PC-3 (cell line): Measurements from ENCODE around the gene CDC42BPB. TPM values are rescaled to one million over a fixed set of nuclear protein-coding genes. Genes with fewer than 3 reads are reported as not detected.

Experiments
- ATAC-seq: fragments of 200-7000 bp; cut with Tn5 transposase; 2 replicates; pipeline ENCODE4 v1.9.1; 2020; ENCODE audit warnings: mild to moderate bottlenecking, moderate library complexity
- BruUV-seq: library from RNA; stranded (reverse); fragments of 400-500 nt; replicated peaks from 2 replicates; lab custom pipeline; 2021; lab: Mats Ljungman, UMichigan
- CTCF ChIA-PET: fragments of 300-600 bp; sonication (Branson Sonifier 250); formaldehyde crosslinking; loops from one replicate; lab custom pipeline; 2022; ENCODE audit warnings: antibody characterized with exemption; lab: Charles Lee
- POLR2A ChIA-PET: fragments of 300-600 bp; sonication (Branson Sonifier 250); formaldehyde crosslinking; loops from one replicate; lab custom pipeline; 2022; ENCODE audit warnings: antibody characterized with exemption; ENCODE audit not compliant: unreplicated experiment; lab: Charles Lee
- DNase-seq: peaks from one replicate; pipeline ENCODE4 v3.0.0-alpha.2; 2015
- H2AFZ ChIP-seq: fragments of 300-600 bp; sonication (generic); 2 replicates; pipeline ENCODE4 v1.6.0; 2016; ENCODE audit warnings: antibody characterized with exemption, low read length
- H3F3A ChIP-seq: fragments of 300-600 bp; sonication (generic); one replicate; pipeline ENCODE4 v1.6.0; 2017; ENCODE audit warnings: antibody characterized with exemption, low read length, control low read depth, mild to moderate bottlenecking; ENCODE audit not compliant: unreplicated experiment
- H3K27ac ChIP-seq: fragments of 300-600 bp; sonication (generic); 2 replicates; pipeline ENCODE4 v1.5.1; 2016; ENCODE audit warnings: mild to moderate bottlenecking, low read length
- H3K27me3 ChIP-seq: fragments of 300-600 bp; sonication (generic); 2 replicates; pipeline ENCODE4 v1.6.1; 2016; ENCODE audit warnings: low read length, mixed read lengths
- H3K36me3 ChIP-seq: fragments of 300-600 bp; sonication (generic); 2 replicates; pipeline ENCODE4 v1.6.1; 2016; ENCODE audit warnings: low read depth, mixed run types, low read length, mixed read lengths
- H3K4me1 ChIP-seq: fragments of 300-600 bp; sonication (generic); 2 replicates; pipeline ENCODE4 v1.5.1; 2016; ENCODE audit warnings: low read length; ENCODE audit not compliant: insufficient read depth
- H3K4me2 ChIP-seq: fragments of 300-600 bp; sonication (generic); 2 replicates; pipeline ENCODE4 v1.6.0; 2016; ENCODE audit warnings: low read length
- H3K4me3 ChIP-seq: fragments of 300-600 bp; sonication (generic); 2 replicates; pipeline ENCODE4 v1.5.1; 2016; ENCODE audit warnings: mild to moderate bottlenecking, low read length, mixed read lengths
- H3K79me2 ChIP-seq: fragments of 300-600 bp; sonication (generic); 2 replicates; pipeline ENCODE4 v1.6.1; 2017; ENCODE audit warnings: low read length, mixed read lengths
- H3K9ac ChIP-seq: fragments of 300-600 bp; sonication (generic); 2 replicates; pipeline ENCODE4 v1.6.0; 2016; ENCODE audit warnings: mild to moderate bottlenecking, low read length
- H3K9me2 ChIP-seq: fragments of 300-600 bp; sonication (generic); replicated peaks from 2 replicates; pipeline ENCODE4 v1.6.1; 2016; ENCODE audit warnings: mixed run types, low read length, mixed read lengths
- H3K9me3 ChIP-seq: fragments of 300-600 bp; sonication (generic); 2 replicates; pipeline ENCODE4 v1.6.1; 2016; ENCODE audit warnings: low read length, mixed read lengths
- H4K20me1 ChIP-seq: fragments of 300-600 bp; sonication (generic); 2 replicates; pipeline ENCODE4 v1.6.1; 2016; ENCODE audit warnings: low read length, mixed read lengths
- EZH2 ChIP-seq: fragments of 300-600 bp; sonication (generic); IDR thresholded peaks from one replicate; pipeline ENCODE4 v1.6.1; 2017; ENCODE audit warnings: antibody characterized with exemption, mild to moderate bottlenecking, low read length; ENCODE audit not compliant: unreplicated experiment
- EZH2phosphoT487 ChIP-seq: fragments of 300-600 bp; sonication (generic); IDR thresholded peaks from 2 replicates; pipeline ENCODE4 v1.6.1; 2018; ENCODE audit warnings: mild to moderate bottlenecking, antibody characterized with exemption, low read length, borderline replicate concordance
- intact Hi-C: fragments of 100-400 bp; cut with micrococcal nuclease; formaldehyde crosslinking; loops from 2 replicates; pipeline ENCODE4 v1.9.0; 2023
- total RNA-seq: library from RNA; depleted of rRNA; stranded (reverse); fragments of >200 nt; gene quantifications from 2 replicates; pipeline ENCODE4 v1.2.3, GENCODE V29; 2014
- TF ChIP-seq, protein P1 (sequence below): fragments of 300-600 bp; sonication (generic); conservative IDR thresholded peaks from 2 replicates; pipeline ENCODE4 v1.5.1; 2017; ENCODE audit warnings: antibody characterized with exemption, low read depth, mild to moderate bottlenecking, low read length

The CDC42BPB gene
- total RNA-seq, 1 experiment from 2014 or later: 73.0 TPM

DNA sequence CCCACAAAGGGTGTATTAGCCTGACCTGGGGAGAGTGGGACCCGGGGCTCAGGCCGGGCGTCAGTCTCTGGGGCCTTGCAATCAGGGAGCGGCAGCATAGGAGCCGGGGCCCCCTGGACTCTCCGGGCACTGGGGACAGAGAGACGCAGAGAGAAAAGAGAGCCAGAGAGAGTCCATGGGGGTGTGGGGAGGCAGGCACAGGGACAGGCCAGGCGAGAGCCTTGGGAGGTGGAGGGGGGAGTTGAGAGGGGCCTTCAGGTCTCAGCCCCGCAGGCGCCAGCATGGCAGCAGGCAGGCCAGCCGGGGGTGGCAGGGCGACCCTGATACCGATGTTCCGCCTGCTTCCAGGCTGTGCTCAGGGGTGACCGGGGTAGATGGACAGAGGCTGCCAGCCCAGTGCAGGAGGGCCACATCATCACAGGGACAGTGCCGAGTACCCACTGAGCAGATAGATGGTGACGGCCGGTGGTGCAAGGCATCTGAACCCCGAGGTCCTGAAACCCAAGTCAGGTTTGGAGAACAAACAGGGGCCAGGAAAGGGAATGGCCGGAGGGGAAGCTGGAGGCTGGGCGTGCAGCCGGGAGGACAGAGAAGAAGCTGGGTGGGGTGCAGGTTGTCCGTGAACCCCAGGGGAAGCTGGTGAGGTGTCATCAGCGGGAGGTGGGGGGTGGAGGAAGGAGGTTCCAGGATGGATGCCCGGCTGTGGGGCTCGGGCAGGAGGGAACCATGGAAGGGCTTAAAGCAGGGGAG, 40.1 kb upstream of the CDC42BPB start:
- no peaks in the 10 kb centered on the region for H3K9me3 ChIP-seq
- no peaks in the 10 kb centered on the region for H4K20me1 ChIP-seq
- H3K4me3 ChIP-seq: no peak overlapping the region
- H3K36me3 ChIP-seq: no peaks in the 10 kb centered on the region
- BruUV-seq: no TSS peak
- H3K4me1 ChIP-seq: no peaks in the 10 kb centered on the region
- DNase-seq (no peak), ATAC-seq (no peak)
- no peak overlapping the region for H3K9ac ChIP-seq
- H3F3A ChIP-seq: no peaks in the 10 kb centered on the region
- ChIA-PET POLR2A (no interaction called here), CTCF (no interaction called here)
- no peaks in the 10 kb centered on the region for H3K9me2 ChIP-seq
- H3K4me2 ChIP-seq: no peak overlapping the region
- intact Hi-C loops: no loop called here
- TF ChIP-seq, protein P1, sequence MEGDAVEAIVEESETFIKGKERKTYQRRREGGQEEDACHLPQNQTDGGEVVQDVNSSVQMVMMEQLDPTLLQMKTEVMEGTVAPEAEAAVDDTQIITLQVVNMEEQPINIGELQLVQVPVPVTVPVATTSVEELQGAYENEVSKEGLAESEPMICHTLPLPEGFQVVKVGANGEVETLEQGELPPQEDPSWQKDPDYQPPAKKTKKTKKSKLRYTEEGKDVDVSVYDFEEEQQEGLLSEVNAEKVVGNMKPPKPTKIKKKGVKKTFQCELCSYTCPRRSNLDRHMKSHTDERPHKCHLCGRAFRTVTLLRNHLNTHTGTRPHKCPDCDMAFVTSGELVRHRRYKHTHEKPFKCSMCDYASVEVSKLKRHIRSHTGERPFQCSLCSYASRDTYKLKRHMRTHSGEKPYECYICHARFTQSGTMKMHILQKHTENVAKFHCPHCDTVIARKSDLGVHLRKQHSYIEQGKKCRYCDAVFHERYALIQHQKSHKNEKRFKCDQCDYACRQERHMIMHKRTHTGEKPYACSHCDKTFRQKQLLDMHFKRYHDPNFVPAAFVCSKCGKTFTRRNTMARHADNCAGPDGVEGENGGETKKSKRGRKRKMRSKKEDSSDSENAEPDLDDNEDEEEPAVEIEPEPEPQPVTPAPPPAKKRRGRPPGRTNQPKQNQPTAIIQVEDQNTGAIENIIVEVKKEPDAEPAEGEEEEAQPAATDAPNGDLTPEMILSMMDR: no peak
- TF ChIP-seq EZH2phosphoT487: no peak
- no peak for TF ChIP-seq EZH2
- H3K27me3 ChIP-seq: no peaks in the 10 kb centered on the region
- H3K27ac ChIP-seq: no peak overlapping the region
- no peaks in the 10 kb centered on the region for H3K79me2 ChIP-seq
- no peak overlapping the region for H2AFZ ChIP-seq

DNA sequence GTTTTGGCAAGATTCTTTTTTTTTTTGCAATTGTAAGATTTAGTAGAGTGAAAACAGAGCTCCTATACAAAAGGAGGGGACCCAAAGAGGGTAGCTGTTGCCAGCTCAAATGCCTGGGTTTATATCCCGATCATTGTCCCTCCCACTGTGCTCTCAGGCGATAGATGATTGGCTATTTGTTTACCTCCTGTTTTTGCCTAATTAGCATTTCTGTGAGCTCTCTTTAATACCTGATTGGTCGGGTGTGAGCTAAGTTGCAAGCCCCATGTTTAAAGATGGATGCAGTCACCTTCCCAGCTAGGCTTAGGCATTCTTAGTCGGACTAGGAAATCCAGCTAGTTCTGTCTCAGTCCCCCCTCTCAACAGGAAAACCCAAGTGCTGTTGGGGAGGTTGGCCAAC, 39.0 kb upstream of the CDC42BPB start:
- Histone ChIP-seq H3K4me1 (no peaks in the 10 kb centered on the region), H3K36me3 (no peaks in the 10 kb centered on the region), H3K27me3 (no peaks in the 10 kb centered on the region), H3K79me2 (no peaks in the 10 kb centered on the region), H3K9ac (no peak overlapping the region), H3K4me2 (no peak overlapping the region), H3K9me3 (no peaks in the 10 kb centered on the region), H3F3A (no peaks in the 10 kb centered on the region), H3K4me3 (no peak overlapping the region), H4K20me1 (no peaks in the 10 kb centered on the region), H3K27ac (no peak overlapping the region), H2AFZ (no peak overlapping the region), H3K9me2 (no peaks in the 10 kb centered on the region)
- POLR2A ChIA-PET: interaction anchor here (0.6 kb wide), 1 partner anchor 10 kb away, joined by 11 read pairs; no protein-coding TSS in a partner anchor
- no TSS peak for BruUV-seq
- CTCF ChIA-PET: interaction anchor here (0.6 to 0.7 kb wide), 2 partner anchors 10 kb away, joined by 3 to 4 read pairs; no protein-coding TSS in a partner anchor
- TF ChIP-seq, protein P1: no peak
- TF ChIP-seq EZH2 (no peak), EZH2phosphoT487 (no peak)
- intact Hi-C loops: no loop called here
- no peak for ATAC-seq
- no peak for DNase-seq

DNA sequence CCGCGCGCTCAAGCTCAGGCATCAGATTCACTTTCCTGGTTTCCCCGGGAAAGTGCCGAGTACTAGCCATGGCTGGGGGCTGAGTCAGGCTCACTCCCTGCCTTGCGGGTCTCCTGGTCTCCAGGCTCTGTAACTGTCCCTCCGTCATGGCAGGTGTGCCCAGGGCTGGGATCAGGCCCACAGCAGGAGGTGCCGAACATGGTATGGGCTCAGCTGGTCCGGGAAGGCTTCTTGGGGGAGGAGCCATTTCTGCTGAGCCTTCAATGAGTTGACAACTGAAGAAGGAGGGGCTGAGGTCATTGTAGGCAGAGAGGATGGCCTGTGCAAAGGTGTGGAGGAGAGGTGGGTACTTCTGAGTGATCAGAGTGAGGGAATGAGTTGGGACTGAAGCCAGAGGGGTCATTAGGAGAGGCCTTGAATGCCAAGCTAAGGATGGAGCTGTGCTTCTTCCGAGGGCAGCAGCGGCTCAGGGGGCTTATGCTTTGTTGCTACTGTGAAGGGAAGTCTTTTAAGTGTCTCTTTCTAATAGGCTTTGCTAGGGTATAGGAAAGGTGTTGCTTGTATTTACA, 37.9 kb upstream of the CDC42BPB start:
- H3K27ac ChIP-seq: no peak overlapping the region
- CTCF ChIA-PET: no interaction called here
- BruUV-seq: no TSS peak

More for the DNA sequence above, 37.9 kb upstream of the CDC42BPB start:
- DNase-seq: no peak
- no peak for ATAC-seq
- no peaks in the 10 kb centered on the region for H3K36me3 ChIP-seq
- no peaks in the 10 kb centered on the region for H4K20me1 ChIP-seq
- no peaks in the 10 kb centered on the region for H3K27me3 ChIP-seq
- TF ChIP-seq EZH2phosphoT487 (no peak), EZH2 (no peak)
- TF ChIP-seq, protein P1: no peak
- H3K4me1 ChIP-seq: no peaks in the 10 kb centered on the region; the same call in 1 of the 2 replicates
- no peak overlapping the region for H3K4me3 ChIP-seq
- H3F3A ChIP-seq: no peaks in the 10 kb centered on the region
- H3K9ac ChIP-seq: no peak overlapping the region
- no peaks in the 10 kb centered on the region for H3K9me2 ChIP-seq
- intact Hi-C loops: no loop called here
- no peaks in the 10 kb centered on the region for H3K9me3 ChIP-seq
- no peak overlapping the region for H3K4me2 ChIP-seq
- H3K79me2 ChIP-seq: no peaks in the 10 kb centered on the region
- POLR2A ChIA-PET: no interaction called here
- no peak overlapping the region for H2AFZ ChIP-seq
